Measurements from ENCODE around the gene PHF2. TPM values are rescaled to one million over a fixed set of nuclear protein-coding genes. Genes with fewer than 3 reads are reported as not detected.

The PHF2 gene
- total RNA-seq, 4 donors from 2014 or later, result 23.3 to 33.1 (median 28.6) TPM

DNA sequence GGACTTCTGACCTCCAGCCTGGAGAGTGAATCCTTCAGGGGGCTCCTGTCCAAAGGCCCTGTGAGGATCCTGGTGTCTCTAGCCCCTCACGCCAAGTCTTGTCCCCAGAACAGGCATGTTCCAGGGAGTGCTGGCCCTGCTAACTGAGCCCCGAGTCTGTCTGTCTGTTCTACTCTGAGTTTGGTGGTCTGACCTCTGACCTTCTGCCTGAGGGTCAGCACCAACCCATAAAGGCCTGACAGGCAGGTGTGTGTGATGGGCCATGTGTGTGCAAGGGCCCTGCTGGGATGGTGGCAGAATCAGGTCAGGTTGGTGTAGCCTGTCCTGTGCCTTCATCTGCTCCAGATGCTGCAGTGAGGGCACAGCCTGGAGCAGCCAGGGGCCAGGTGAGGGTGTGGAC, 46.3 kb downstream of the PHF2 start:
- TF ChIP-seq POLR2A (IDR thresholded peaks at IDR 0.05) (no peak), CTCF (IDR thresholded peaks at IDR 0.05) (no peak)
- H3K4me3 ChIP-seq (ENCODE audit: low read depth, poor library complexity, severe bottlenecking), result no peak overlapping the region
- WGBS, 2 donors, result 80 to 100% methylated on average over 1 to 2 of the region's 2 CpGs
- peak in 1 of 2 donors; percentile 72 for DNase-seq (ENCODE audit: low spot score in 2 of 2)
- intact Hi-C loops (cut with DNase I; ENCODE audit: low total_unique reads), result loop anchor here (10.0 kb wide), 1 partner anchor 62 kb away; no protein-coding TSS in a partner anchor

- peak in 1 of 2 donors; percentile 62 for DNase-seq (ENCODE audit: low spot score in 2 of 2)
- no peak overlapping the region for H3K4me3 ChIP-seq (ENCODE audit: low read depth, poor library complexity, severe bottlenecking)
- TF ChIP-seq POLR2A (IDR thresholded peaks at IDR 0.05) (no peak), CTCF (IDR thresholded peaks at IDR 0.05) (no peak)
- intact Hi-C loops (cut with DNase I; ENCODE audit: low total_unique reads), result loop anchor here (10.0 kb wide), 1 partner anchor 61 kb away; no protein-coding TSS in a partner anchor
- WGBS, 2 donors, result 50 to 74% methylated on average over 3 of the region's 3 CpGs
These were observed 47.4 kb downstream of the PHF2 start for GRCh38 chr9:93623753-93624152.

- intact Hi-C loops (cut with DNase I; ENCODE audit: low total_unique reads), result loop anchor here (10.0 kb wide), 1 partner anchor 60 kb away; no protein-coding TSS in a partner anchor
- no peak overlapping the region for H3K4me3 ChIP-seq (ENCODE audit: low read depth, poor library complexity, severe bottlenecking)
- DNase-seq (ENCODE audit: low spot score in 2 of 2), result peak in 1 of 2 donors; percentile 2
- TF ChIP-seq CTCF (IDR thresholded peaks at IDR 0.05), result no peak
- no peak for TF ChIP-seq POLR2A (IDR thresholded peaks at IDR 0.05)
- WGBS, 2 donors, result 76 to 87% methylated on average over 6 of the region's 6 CpGs
These were observed 48.0 kb downstream of the PHF2 start for GRCh38 chr9:93624431-93624834.

- TF ChIP-seq POLR2A (IDR thresholded peaks at IDR 0.05), result no peak
- no peak for TF ChIP-seq CTCF (IDR thresholded peaks at IDR 0.05)
- intact Hi-C loops (cut with DNase I; ENCODE audit: low total_unique reads), result loop anchor here (10.0 kb wide), 1 partner anchor 60 kb away; no protein-coding TSS in a partner anchor
- DNase-seq (ENCODE audit: low spot score in 2 of 2), result no peak
These were observed 48.6 kb downstream of the PHF2 start for GRCh38 chr9:93624977-93625376.

DNA sequence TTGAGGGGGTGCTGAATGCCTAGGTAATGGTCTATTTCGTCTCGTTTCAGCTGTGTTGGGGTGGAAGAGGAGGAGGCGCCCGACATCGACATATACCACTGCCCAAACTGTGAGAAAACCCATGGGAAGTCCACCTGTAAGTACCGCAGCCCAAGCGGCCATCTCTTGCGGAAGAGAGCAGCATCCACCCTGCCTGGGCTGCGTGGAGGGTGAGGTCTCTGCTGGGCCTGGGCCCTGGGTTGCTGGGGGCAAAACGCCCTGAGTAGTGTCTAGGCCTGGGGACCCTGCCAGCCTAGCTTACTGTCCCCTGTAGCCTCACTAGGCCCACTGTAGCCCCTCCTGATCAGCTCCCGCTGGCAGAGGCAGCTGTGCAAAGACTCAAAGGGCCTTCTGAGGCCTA, 53.5 kb downstream of the PHF2 start:
- H3K4me3 ChIP-seq (ENCODE audit: low read depth, poor library complexity, severe bottlenecking), result no peak overlapping the region
- intact Hi-C loops (cut with DNase I; ENCODE audit: low total_unique reads), result loop anchor here (10.0 kb wide), 1 partner anchor 55 kb away; no protein-coding TSS in a partner anchor
- no peak for TF ChIP-seq POLR2A (IDR thresholded peaks at IDR 0.05)
- TF ChIP-seq CTCF (IDR thresholded peaks at IDR 0.05), result no peak
- WGBS, 2 donors, result 89 to 92% methylated on average over 10 to 11 of the region's 11 CpGs
- peak in 1 of 2 donors; percentile 45 for DNase-seq (ENCODE audit: low spot score in 2 of 2)

More at GRCh38 chr9:93624977-93625376, 48.6 kb downstream of the PHF2 start:
- no peak overlapping the region for H3K4me3 ChIP-seq (ENCODE audit: low read depth, poor library complexity, severe bottlenecking)
